Measurements from ENCODE around the gene PHF12.
A peak's percentile ranks its signal among the peaks of the same experiment; 100 is the strongest.

The PHF12 gene

DNA sequence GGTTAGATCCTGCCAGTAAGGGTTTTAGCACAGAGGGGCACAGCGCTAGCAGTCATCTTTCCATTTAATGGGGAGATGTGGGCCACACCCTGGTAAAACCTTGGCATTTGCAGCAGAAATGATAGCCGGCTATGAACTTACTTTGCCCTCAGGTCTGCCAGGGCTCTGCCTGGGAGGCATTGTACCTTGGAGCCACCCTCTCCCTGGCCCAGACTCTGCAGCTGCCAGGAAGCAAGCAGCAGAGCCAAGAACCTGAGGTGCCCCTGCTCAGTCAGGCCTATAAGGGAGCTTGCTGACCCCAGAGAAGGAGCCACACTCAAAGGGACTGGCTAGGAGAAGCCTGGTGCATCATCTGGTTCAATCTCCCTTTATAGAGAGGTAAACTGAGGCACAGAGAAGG, 23.7 kb upstream of the PHF12 start:
- no peak for DNase-seq (ENCODE audit: low spot score)

DNA sequence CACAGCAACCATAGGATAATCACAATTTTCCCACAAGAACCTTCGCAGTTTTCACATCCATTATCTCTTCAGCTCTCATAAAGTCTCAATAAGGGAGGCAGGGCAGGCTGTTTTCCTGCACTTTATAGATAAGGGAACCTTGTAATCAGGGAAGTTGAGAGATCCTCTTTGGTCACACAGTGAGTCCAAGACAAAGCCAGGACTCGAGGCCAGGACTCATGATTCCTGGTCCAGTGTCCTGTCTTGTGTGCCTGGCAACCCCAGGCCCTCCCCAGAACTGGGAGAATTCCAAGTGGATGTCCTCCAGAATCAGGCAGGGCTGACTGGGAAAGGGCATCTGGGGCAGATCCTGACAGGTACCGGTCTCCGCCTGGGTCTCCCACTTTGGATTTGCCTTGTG, 23.1 kb upstream of the PHF12 start:
- no peak for DNase-seq (ENCODE audit: low spot score)

DNA sequence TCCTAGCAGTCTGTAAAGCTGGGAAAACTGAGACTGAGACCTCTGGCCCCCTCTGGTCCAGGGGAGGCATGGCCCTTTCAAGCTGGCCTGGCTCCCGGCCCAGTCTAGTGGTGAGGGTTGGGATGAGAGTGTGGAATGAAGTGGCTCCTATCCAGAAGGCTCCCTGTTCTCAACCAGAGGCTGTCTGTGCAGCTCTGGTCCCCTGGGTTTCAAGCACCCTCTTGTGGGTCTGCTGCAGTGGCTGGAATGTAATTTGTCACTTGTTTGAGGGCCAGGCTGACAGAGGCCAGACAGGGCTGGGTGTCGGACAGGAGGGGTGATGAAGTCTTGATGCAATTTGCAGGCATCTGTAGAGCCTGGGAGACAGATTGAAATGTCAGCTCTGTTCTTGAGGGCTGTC, 22.1 kb upstream of the PHF12 start:
- DNase-seq (ENCODE audit: low spot score): no peak

DNA sequence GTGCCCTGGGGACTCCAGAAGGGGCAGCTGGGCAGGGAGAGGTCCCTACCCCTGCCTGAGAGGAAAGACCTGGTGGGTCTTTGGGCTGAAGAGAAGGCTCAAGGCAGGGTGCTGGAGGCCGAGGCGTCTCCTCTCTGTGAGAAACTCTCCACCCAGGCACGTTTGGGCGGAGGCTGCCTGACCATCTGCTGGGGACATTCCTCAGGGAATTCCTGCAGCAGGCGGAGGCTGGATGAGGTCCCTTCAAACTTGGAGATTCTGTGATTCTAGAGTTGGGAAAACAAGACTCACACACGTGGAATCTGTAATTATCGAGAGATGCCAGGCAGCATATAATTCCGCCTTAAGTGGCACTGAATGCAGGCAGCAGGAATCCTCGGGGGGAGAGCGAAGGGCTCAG, 21.1 kb upstream of the PHF12 start:
- DNase-seq (ENCODE audit: low spot score): no peak

DNA sequence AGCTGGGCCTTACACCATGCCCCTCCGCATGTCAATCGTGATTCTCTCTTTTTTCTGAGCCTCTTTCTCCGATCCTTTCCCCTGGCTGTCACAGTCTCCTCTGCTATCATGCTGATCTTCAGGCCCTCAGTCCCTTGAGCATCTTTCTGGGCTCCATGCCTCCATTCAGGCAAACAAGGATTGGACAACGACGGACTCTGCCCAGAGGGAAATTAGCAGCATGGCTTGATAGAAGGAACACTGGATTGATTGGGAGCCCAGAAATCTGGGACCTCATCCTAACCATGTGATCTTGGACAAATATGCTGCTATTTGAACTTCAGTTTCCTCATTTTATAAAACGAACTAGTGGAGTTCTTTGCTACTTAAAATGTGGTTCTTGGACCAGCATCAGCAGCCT, 19.6 kb upstream of the PHF12 start:
- peak; percentile 82 for DNase-seq (ENCODE audit: low spot score)

DNA sequence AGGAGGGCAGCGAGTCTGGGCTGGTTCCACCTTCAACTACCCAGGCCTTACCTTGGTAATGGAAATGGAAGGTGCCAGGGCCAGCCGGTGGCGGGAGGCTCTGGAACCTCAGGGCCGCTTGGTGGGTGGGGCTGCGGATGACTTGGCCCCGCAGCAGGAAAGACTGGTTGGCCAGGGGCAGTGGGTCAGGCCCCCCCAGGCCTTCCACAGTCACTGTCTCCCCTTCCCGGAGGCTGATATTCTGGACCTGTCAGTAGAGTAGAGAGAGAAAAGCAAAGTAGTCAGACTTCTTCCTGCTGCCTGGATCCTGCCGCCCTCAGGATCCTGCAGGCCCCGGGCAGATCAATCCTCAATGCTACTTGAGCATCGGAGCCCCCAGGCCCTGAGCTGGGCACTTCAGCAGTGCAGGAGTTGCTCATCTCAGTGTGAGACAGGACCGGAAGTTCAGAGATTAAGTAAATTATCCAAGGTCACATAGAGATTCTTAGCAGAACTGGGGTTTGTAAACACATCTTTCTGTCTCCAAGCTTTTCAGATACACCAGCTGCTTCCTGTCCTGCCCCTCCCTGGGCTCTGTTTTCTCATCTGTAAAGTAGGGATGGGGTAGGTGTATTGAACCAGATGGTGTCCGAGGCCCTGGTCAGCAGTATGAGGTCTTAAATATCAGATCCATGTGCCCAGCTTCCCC, 18.5 kb upstream of the PHF12 start:
- no peak for DNase-seq (ENCODE audit: low spot score)

DNA sequence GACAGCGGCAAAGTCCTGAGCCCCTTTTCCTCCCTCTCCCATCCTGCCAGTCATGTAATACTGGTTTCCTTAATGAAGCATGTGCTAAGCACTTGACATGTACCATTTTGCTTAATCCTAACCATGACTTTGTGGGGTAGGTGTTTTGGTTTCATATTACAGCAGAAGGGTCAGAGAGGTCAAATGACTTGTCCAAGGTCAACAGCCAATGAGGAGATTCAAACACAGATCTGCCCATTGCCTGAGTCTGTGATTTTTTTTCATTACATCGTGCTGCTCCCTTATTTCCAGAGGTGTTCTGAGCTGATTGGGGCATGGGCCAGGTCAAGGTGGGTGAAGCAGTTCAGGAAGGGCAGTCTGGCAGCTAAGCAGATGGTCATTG, 17.6 kb upstream of the PHF12 start:
- DNase-seq (ENCODE audit: low spot score): no peak

DNA sequence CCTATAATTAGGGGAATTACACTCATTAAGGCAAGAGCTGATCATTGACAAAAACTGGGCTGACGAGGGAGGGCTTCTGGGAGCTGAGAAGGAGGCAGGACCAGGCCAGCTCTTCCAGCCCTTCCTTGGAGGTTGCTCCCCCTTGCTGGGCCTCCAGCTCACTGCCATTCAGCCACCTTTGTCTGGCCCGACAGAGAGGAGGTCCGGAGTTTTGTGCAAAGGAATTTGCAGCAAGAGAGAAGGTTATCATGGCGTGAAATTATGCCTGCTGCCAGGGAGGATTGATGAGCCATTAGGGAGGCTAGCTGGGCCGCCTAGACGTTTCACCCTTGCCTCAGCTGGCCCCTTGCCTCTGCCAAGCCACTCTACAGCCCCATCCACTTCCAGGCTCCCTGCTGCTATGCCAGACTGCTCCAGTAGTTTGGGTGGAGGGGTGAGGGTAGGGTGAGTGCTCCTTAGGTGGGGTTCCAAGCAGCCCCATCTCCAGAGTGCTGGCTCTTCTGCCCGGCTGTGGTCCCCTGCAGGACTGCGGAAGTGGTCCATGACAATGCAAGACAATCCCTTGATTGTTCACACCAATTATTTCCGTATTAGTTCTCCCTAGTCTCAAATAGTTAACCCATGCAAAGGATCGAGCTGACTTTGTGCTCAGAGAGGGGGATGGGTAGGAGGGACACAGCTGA, 17.1 kb upstream of the PHF12 start:
- no peak for DNase-seq (ENCODE audit: low spot score)

DNA sequence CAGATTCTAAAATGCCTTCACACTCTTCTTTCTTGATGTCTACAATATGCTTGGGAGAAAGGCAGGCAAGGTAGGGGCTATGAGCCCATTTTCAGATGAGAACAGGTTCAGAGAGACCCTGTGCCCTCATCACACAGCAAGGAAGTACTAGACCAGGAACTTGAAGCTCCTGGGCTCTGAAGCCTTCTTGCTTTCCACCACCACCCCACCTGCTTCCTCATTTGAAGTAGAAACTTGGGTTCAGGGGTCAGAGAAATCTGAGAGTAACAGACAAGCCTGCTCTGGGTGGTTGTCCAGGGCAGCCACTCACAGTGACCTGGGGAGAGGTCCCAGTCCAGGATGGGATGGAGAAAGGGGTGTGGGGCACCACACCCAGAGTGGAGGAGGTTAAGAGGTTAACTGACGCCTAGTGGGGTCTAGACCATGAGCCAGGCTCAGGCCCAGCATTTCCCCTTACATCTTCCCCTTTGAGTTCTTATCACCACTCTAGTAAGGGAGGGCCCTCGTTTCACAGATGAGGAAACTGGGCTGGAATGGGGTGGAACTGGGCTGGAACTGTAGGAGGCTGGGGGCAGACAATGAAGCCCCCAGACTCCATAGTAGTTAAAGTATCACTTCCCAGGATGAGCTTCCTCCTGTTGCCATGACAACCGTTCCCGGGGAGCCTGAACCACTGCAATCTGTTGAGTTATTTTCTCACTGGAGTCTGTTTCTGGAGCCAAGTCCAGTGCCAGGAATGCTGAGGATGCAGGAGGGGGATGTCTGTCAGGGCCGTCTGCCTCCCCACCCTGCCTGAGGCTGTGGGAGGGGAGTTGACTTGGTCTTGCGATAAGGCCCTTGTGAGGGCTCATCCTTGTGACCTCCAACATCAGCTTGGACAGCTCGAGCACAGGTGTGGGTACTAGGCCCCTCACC, 16.2 kb upstream of the PHF12 start:
- no peak for DNase-seq (ENCODE audit: low spot score)

DNA sequence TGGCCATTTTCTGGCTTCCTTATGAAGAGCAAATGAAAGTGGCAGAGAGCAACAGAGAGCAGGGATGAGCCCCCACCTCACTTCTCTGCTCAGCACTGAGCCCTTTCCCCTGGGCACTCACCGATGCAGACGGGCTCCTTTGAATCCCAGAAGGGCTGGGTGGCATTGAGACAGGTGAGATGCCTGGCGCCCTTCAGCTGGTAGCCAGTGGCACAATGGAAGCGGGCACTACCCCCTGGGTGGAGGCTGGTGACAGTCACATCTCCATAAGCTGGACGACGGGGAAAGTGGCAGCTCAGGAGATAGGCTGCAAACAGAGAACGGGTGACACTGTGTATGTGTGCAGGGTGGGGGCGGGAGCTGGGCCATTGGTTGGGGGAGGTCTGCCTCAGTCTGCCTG, 12.5 kb upstream of the PHF12 start:
- DNase-seq (ENCODE audit: low spot score): no peak

DNA sequence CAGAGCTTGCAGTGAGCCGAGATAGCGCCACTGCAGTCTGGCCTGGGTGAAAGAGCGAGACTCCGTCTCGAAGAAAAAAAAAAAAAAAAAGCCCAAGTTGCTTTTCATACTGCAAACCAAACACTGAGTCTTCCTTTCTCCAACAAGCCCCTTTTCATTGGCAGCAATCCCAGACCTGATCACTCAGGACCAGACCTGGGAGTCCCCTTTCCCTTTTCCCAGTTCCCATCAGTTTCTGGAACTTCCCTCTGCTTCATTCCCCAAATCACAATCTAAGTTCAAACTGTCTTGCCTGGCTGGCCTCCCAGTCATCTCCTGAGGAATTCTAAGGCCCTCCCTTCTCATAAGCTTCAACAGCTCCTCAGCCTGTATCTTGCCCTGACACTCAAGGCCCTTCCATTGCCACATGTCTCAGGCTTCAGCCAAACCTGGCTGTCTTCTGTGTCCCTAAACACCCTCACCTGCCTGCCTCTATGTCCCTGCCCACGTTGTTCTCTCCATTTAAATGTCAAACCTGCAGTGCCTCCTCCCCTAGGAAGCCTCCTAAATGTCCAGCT, 11.8 kb upstream of the PHF12 start:
- DNase-seq (ENCODE audit: low spot score): no peak

DNA sequence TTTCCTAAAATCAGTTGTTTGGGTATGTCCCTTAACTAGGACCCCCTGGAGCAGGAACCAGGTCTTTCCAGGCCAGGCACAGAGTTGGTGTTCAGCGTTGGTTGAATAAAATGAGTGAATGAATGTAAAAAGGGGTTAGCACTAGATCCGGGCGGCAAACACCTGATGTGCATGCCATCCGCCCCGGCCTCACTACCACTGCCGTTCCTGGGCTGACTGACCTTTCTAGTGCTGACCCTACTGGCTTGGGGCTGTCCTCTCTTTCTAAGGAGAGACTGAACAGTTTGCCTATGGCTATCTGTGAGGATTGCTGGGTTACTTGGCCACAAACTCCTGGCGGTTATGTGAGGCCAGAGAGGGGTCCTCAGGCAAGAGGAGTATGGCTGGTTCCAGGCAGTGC, 10.1 kb upstream of the PHF12 start:
- DNase-seq (ENCODE audit: low spot score): no peak

DNA sequence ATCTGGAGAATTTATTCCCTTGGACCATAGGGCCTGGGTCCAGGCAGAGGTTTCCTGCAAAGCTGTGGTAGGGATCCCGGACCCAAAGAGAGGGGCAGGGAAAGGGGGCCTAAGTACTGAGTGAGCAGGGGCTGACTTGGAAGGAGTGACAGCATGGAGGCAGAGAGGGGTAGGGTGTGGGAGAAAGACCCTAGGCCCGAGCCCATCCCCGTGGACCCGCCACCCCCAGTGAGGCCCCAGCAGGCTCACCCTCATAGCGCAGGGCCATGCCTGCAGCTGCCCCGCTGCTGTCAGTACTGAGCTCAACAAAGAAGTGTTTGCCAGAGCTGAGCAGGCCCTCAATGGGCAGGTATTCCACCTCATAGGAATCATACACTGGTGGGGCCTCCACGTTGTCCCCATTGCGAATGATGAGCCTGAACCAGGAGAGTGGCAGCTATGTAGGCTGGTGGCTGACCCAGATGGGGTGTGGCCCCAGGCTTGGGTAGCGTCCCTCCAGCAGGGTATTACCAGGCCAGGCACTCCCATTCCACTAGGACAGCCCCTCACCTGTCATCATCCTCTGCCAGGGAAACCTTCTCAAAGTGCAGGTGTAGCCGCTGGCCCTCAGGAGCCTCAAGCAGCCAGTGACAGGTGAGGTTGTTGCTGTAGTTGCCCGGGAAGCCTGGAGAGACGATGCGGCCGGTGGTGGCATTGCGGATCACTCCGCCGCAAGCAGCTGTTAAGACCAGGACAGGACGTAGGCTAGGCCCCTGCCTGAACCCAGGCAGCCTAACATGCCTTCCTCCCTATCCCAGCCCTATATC, 9.1 kb upstream of the PHF12 start:
- no peak for DNase-seq (ENCODE audit: low spot score)

DNA sequence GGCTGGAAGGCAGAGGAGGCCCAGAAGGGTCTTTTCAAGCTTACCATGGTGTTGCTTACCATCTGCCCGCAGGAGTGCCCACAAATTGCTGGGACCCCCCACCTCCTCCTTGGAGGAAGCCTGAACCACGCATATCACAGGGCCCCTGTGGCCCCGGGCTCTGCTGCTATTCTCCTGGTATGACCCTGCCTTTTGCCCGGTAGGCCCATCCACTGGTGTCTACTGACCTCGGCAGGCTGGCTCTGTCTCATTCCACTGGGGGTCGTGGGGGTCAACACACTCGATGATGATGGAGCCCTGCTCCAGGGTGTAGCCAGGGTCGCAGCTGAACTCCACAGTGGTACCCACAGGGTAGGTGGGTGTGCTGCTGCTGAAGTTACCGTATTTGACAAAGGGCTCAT, 8.2 kb upstream of the PHF12 start:
- no peak for DNase-seq (ENCODE audit: low spot score)

DNA sequence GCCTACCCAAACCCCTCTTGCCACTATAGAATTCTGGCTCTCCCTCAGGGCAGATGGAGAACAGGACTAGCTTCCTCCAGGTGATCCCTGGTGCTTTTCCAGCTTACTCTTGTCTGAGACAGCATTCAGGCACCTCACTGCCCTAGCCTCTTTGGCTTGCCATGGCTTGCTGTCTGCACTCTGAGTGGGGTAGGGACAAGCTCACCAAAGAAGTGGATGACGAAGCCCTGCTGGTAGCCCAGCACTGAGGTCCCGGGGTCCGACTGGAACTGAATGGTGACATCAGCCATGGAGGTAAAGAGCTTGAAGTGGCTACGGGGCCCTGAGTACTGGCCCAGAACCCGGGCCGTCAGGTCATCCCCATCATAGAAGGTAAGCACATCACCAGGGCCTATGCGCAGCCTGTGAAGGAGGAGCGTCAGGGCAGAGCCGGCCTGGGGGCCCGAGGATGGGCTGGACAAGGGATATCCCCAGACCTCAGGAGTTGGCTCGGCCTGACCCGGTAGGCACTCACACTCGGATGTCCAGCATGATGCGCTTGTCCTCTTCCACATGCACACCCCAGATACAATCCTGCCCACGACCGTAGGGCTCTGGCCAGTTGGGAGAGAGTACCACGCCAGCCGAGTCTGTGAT, 7.6 kb upstream of the PHF12 start:
- no peak for DNase-seq (ENCODE audit: low spot score)

DNA sequence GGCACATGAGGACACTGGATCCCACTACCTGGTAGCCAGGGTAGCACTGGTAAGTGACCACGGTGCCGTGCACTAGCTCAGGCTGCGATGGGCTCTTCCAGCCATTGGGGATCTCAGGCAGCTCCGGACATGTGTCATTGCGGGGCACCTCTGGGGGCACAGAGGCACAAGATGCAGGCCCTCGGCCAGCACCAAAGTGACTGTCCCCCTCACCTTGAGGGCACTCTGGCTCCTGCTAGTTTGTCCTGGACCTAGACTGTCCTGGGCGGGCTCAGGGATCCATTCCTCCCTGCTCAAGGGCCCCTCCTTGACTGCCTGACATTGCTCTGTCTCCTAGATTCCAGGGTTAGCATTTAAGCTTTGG, 6.7 kb upstream of the PHF12 start:
- no peak for DNase-seq (ENCODE audit: low spot score)

DNA sequence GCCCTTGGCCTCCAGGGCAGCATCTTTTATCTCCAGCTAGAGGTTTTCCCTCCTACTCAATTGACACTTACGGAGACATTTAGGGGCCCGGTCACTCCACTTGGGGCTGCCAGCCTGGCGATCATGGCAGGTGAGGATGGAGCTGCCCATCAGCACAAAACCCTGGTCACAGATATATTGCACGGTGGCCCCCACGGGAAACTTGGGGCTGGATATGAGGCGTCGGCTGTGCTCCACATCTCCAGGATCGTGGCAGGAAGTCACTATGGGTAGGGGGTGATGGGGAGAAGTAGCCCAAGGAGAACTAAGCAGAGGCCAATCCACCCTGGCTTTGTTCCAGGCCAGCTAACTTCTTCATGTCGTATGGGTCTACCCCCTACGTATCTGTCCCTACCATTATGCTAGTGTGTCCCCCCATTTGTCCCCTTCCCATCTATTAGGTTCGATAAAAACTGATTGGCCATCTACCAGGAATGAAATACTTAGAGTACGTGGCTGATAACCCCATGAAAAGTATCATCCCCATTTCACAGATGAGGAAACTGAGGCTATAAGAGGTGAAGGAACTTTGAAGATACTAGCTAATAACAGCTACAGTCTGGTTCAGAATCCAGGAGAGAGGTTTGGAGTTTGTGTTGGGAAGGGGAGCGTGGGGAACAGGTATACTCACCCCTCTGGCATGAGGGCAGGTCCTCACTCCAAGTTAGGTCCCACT, 6.1 kb upstream of the PHF12 start:
- no peak for DNase-seq (ENCODE audit: low spot score)

DNA sequence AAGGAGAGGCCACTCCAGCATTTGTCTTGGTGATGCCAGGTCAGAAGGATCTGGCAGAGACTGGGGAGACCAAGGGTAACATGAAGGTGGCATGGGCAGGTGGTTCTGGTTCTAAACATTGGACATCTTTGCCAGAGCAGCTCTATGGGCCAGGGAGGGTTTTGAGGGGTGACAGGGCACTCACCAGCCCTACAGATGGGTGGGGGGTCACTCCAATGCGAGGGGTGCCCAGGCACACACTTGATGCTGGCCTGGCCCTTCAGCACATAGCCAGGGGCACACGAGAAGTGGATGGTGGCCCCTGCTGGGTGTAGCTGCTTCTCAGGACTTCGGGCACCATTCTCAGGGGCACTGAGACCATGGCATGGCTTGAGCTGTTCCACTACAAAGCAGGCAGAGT, 5.5 kb upstream of the PHF12 start:
- DNase-seq (ENCODE audit: low spot score): no peak

DNA sequence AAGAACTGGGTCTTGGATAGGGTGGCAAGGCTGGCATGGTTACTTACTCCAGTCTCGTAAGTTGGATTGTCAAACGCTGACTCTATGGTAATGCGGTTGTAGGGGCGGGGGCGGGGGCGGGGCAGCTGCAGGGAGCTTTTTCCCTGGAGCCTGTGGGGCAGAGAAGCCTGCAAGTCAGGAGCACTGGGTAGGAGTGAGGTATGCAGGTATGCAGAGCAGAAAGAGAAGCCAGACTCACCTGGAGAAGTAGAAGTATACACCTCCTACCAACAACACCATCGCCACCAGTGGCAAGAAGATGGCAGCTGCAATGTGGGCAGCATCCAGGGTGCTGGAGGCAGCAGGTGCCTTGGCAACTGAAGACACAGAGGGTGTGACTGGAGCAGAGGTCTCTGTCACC, 4.8 kb upstream of the PHF12 start:
- DNase-seq (ENCODE audit: low spot score): no peak

DNA sequence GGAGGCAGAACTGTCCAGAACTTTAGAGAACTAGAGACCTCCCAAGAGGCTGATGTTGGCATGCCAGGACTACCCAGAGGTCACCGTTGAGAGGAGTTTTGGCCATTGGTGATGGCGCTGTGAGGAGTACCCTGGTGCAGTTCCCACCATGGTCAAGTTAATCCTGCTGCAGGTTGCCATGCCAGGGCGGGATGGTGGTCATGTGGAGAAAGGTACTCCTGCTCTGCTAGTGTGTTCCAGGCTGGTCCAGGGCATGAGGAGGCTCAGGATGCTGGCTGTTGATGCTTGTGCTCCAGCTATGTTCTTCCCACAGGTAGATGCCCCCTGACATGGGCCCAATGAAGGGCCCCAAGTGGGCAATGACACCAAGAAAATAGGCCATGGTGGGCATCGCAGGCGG, 4.1 kb upstream of the PHF12 start:
- DNase-seq (ENCODE audit: low spot score): no peak

DNA sequence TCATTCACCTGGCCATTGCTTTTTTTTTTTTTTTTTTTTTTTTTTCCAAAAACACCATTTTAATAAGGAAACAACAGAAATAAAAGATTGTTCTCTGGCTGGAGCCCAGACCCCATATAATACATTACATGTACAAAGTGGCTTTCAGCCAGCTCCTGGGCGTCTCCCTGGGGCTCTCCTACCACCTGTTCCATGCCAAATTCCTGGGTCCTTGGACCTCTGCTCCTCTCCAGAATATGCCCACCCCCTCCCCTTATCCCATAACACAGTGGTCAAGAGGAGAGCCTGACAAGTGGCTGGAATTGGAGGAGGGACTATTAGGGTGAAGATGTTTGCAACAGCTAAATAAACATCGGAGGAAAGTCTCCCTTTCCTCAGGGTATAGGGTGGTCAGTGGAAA, 3.6 kb upstream of the PHF12 start:
- DNase-seq (ENCODE audit: low spot score): no peak

Measured in pons (tissue), 1 donor.